IMR-90 (cell line): ENCODE measurements around the gene EGFL8. TPM values are rescaled to one million over a fixed set of nuclear protein-coding genes. Genes with fewer than 3 reads are reported as not detected.

Experiments used
- ATAC-seq: fragments of 200-7000 bp; cut with Tn5 transposase; 2 replicates; pipeline ENCODE4 v1.9.1; 2020; ENCODE audit warnings: low read depth, mild to moderate bottlenecking, moderate library complexity
- BruUV-seq: library from RNA; stranded (reverse); fragments of 400-500 nt; replicated peaks from 2 replicates; lab custom pipeline; 2021; lab: Mats Ljungman, UMichigan
- CTCF ChIA-PET: fragments of 300-600 bp; formaldehyde crosslinking; extraction: SDS; loops from one replicate; lab custom pipeline; 2021; ENCODE audit warnings: antibody characterized with exemption; lab: Yijun Ruan, JAX
- POLR2A ChIA-PET: fragments of 300-600 bp; sonication (Branson Sonifier 250); formaldehyde crosslinking; loops from one replicate; lab custom pipeline; 2022; ENCODE audit warnings: antibody characterized with exemption; ENCODE audit not compliant: unreplicated experiment; lab: Charles Lee
- DNase-seq: peaks from one replicate; pipeline ENCODE4 v3.0.0; 2013
- H2AFZ ChIP-seq: replicated peaks from 2 replicates; pipeline ENCODE3; 2013; ENCODE audit warnings: low read length, mild to moderate bottlenecking; ENCODE audit not compliant: poor library complexity
- H2AK5ac ChIP-seq: 2 replicates; pipeline ENCODE4 v1.6.1; 2013; ENCODE audit warnings: low read depth, low read length, inconsistent platforms
- H2AK9ac ChIP-seq: replicated peaks from 2 replicates; pipeline ENCODE3; 2013; ENCODE audit warnings: mild to moderate bottlenecking, low read depth, low read length, moderate library complexity; ENCODE audit not compliant: poor library complexity
- H2BK120ac ChIP-seq: 2 replicates; pipeline ENCODE4 v1.6.1; 2013; ENCODE audit warnings: low read depth, low read length, inconsistent platforms
- H2BK15ac ChIP-seq: 3 replicates; pipeline ENCODE4 v1.6.1; 2013; ENCODE audit warnings: low read depth, low read length, inconsistent platforms
- H2BK20ac ChIP-seq: 2 replicates; pipeline ENCODE4 v1.6.1; 2013; ENCODE audit warnings: low read depth, mild to moderate bottlenecking, inconsistent platforms, low read length, moderate library complexity
- H2BK5ac ChIP-seq: 2 replicates; pipeline ENCODE4 v1.6.1; 2013; ENCODE audit warnings: mild to moderate bottlenecking, low read depth, low read length, inconsistent platforms; ENCODE audit not compliant: poor library complexity, severe bottlenecking
- H3K14ac ChIP-seq: replicated peaks from 2 replicates; pipeline ENCODE4 v1.6.1; 2013; ENCODE audit warnings: low read depth, low read length, inconsistent platforms
- H3K18ac ChIP-seq: 2 replicates; pipeline ENCODE4 v1.6.1; 2013; ENCODE audit warnings: low read depth, low read length, control low read depth
- H3K23ac ChIP-seq: 2 replicates; pipeline ENCODE4 v1.6.1; 2013; ENCODE audit warnings: low read depth, low read length, inconsistent platforms
- H3K27ac ChIP-seq: 2 replicates; pipeline ENCODE4 v1.5.1; 2013; ENCODE audit warnings: mild to moderate bottlenecking, control low read depth, low read length; ENCODE audit not compliant: insufficient read depth
- H3K27me3 ChIP-seq: 2 replicates; pipeline ENCODE4 v1.6.1; 2013; ENCODE audit warnings: low read length; ENCODE audit not compliant: control insufficient read depth, insufficient read depth
- H3K36me3 ChIP-seq: 2 replicates; pipeline ENCODE4 v1.6.1; 2013; ENCODE audit warnings: low read length, mixed read lengths; ENCODE audit not compliant: control insufficient read depth, insufficient read depth
- H3K4ac ChIP-seq: 2 replicates; pipeline ENCODE4 v1.6.1; 2013; ENCODE audit warnings: low read depth, low read length, inconsistent platforms
- H3K4me1 ChIP-seq: 2 replicates; pipeline ENCODE4 v1.6.1; 2013; ENCODE audit warnings: low read length, mixed read lengths; ENCODE audit not compliant: control insufficient read depth, insufficient read depth
- H3K4me2 ChIP-seq: 2 replicates; pipeline ENCODE4 v1.6.1; 2013; ENCODE audit warnings: low read depth, mild to moderate bottlenecking, control low read depth, low read length, moderate library complexity
- H3K4me3 ChIP-seq: 2 replicates; pipeline ENCODE4 v1.5.1; 2013; ENCODE audit warnings: low read depth, mild to moderate bottlenecking, control low read depth, low read length, moderate library complexity; ENCODE audit not compliant: insufficient read depth
- H3K56ac ChIP-seq: 2 replicates; pipeline ENCODE4 v1.6.1; 2013; ENCODE audit warnings: low read length, inconsistent platforms; ENCODE audit not compliant: insufficient read depth; ENCODE audit errors: extremely low read depth
- H3K79me1 ChIP-seq, 2 experiments: 2 replicates each; pipeline ENCODE4 v1.6.1; 2013; ENCODE audit warnings: low read length in 2 of 2, inconsistent platforms in 1 of 2, low read depth in 1 of 2
- H3K9ac ChIP-seq: 2 replicates; pipeline ENCODE4 v1.6.1; 2013; ENCODE audit warnings: low read depth, low read length, control low read depth
- H3K9me1 ChIP-seq: 2 replicates; pipeline ENCODE4 v1.6.1; 2013; ENCODE audit warnings: low read length, inconsistent platforms; ENCODE audit not compliant: insufficient read depth
- H3K9me3 ChIP-seq: 2 replicates; pipeline ENCODE4 v1.6.1; 2013; ENCODE audit warnings: low read length; ENCODE audit not compliant: control insufficient read depth, insufficient read depth
- H4K20me1 ChIP-seq: 2 replicates; pipeline ENCODE4 v1.6.1; 2013; ENCODE audit warnings: low read length, inconsistent platforms; ENCODE audit not compliant: insufficient read depth
- H4K5ac ChIP-seq: 2 replicates; pipeline ENCODE4 v1.6.1; 2013; ENCODE audit warnings: mild to moderate bottlenecking, low read depth, low read length, control low read depth
- H4K8ac ChIP-seq, 2 experiments: 2 replicates each; pipeline ENCODE4 v1.6.1; 2013; ENCODE audit warnings: low read depth in 2 of 2, low read length in 2 of 2, control low read depth in 1 of 2, inconsistent platforms in 1 of 2
- H4K91ac ChIP-seq: 2 replicates; pipeline ENCODE4 v1.6.1; 2013; ENCODE audit warnings: low read depth, low read length, inconsistent platforms; ENCODE audit not compliant: insufficient read depth
- BHLHE40 ChIP-seq: fragments of 150-350 bp; IDR thresholded peaks from 2 replicates; pipeline ENCODE4 v1.6.1; 2016; ENCODE audit warnings: mild to moderate bottlenecking, low read depth, low read length
- CEBPB ChIP-seq: IDR thresholded peaks from 2 replicates; pipeline ENCODE4 v1.6.1; 2012; ENCODE audit warnings: low read depth, low read length, improper control_type of control experiment
- CHD1 ChIP-seq: IDR thresholded peaks from 2 replicates; pipeline ENCODE4 v1.6.1; 2012; ENCODE audit warnings: low read depth, low read length, improper control_type of control experiment
- FOS ChIP-seq: fragments of 150-350 bp; IDR thresholded peaks from 2 replicates; pipeline ENCODE4 v1.6.1; 2016; ENCODE audit warnings: low read depth, low read length
- MAFK ChIP-seq: IDR thresholded peaks from 2 replicates; pipeline ENCODE4 v1.6.1; 2012; ENCODE audit warnings: low read depth, low read length, improper control_type of control experiment
- MAZ ChIP-seq: IDR thresholded peaks from 2 replicates; pipeline ENCODE4 v1.6.1; 2012; ENCODE audit warnings: low read depth, mild to moderate bottlenecking, low read length, improper control_type of control experiment, moderate library complexity, borderline replicate concordance
- MXI1 ChIP-seq: IDR thresholded peaks from 2 replicates; pipeline ENCODE4 v1.6.1; 2012; ENCODE audit warnings: low read depth, mild to moderate bottlenecking, low read length, moderate library complexity, borderline replicate concordance
- NFE2L2 ChIP-seq: fragments of 150-350 bp; IDR thresholded peaks from 2 replicates; pipeline ENCODE4 v1.6.1; 2016; ENCODE audit warnings: low read depth, mild to moderate bottlenecking, low read length
- POLR2A ChIP-seq: IDR thresholded peaks from 2 replicates; pipeline ENCODE4 v1.6.1; 2012; ENCODE audit warnings: mild to moderate bottlenecking, low read depth, low read length
- RAD21 ChIP-seq: IDR thresholded peaks from 2 replicates; pipeline ENCODE4 v1.6.1; 2012; ENCODE audit warnings: low read length, improper control_type of control experiment
- RCOR1 ChIP-seq: IDR thresholded peaks from 2 replicates; pipeline ENCODE4 v1.6.1; 2012; ENCODE audit warnings: mild to moderate bottlenecking, low read length, improper control_type of control experiment; ENCODE audit not compliant: insufficient replicate concordance
- RFX5 ChIP-seq: IDR thresholded peaks from 2 replicates; pipeline ENCODE4 v1.8.0; 2012; ENCODE audit warnings: low read depth, mild to moderate bottlenecking, low read length, moderate library complexity
- SMC3 ChIP-seq: fragments of 150-350 bp; IDR thresholded peaks from 2 replicates; pipeline ENCODE4 v1.6.1; 2016; ENCODE audit warnings: low read depth, mild to moderate bottlenecking, antibody characterized with exemption, low read length, moderate library complexity
- WGBS, 2 experiments: methylation state at CpG; one replicate each; pipeline versions ENCODE4 v1.1.5 to v1.1.7; 2013; ENCODE audit warnings: missing lambda C conversion rate in 2 of 2; ENCODE audit not compliant: insufficient read length in 1 of 2; ENCODE audit errors: extremely low coverage in 2 of 2; 5-methylcytosine and 5-hydroxymethylcytosine counted together
- dilution Hi-C: fragments of 300-500 bp; cut with HindIII; formaldehyde crosslinking; loops from one replicate; pipeline ENCODE4 v1.14.3; 2018; ENCODE audit warnings: low sequenced_read_pairs; ENCODE audit not compliant: unreplicated experiment
- in situ Hi-C: fragments of 300-500 bp; cut with MboI; formaldehyde crosslinking; loops from 3 replicates; pipeline ENCODE4 v1.14.3; 2019; ENCODE audit warnings: low sequenced_read_pairs, inconsistent platforms, mixed read lengths
- intact Hi-C: fragments of 100-400 bp; cut with micrococcal nuclease; formaldehyde crosslinking; loops from 2 replicates; pipeline ENCODE4 v1.10.0; 2022
- polyA plus RNA-seq, 3 experiments: library from polyadenylated mRNA; depleted of rRNA; stranded (reverse); fragments of >200 nt; gene quantifications; 2 replicates each; pipeline ENCODE4 v1.2.3, GENCODE V29; 2012; ENCODE audit warnings: low replicate concordance in 1 of 3
- total RNA-seq: library from RNA; depleted of rRNA; stranded (reverse); fragments of >200 nt; gene quantifications from 2 replicates; pipeline ENCODE4 v1.2.3, GENCODE V29; 2012
- TF ChIP-seq, protein P1 (sequence below): fragments of 150-350 bp; IDR thresholded peaks from 2 replicates; pipeline ENCODE4 v1.6.1; 2017; ENCODE audit warnings: mild to moderate bottlenecking, antibody characterized with exemption, low read length, low read depth
- TF ChIP-seq, protein P2 (sequence below): fragments of 150-350 bp; IDR thresholded peaks from 2 replicates; pipeline ENCODE4 v1.6.1; 2016; ENCODE audit warnings: low read depth, mild to moderate bottlenecking, low read length, moderate library complexity, borderline replicate concordance
- TF ChIP-seq, protein P3 (sequence below): conservative IDR thresholded peaks from 2 replicates; pipeline ENCODE4 v1.5.1; 2012; ENCODE audit warnings: mild to moderate bottlenecking, low read depth, low read length, improper control_type of control experiment

The EGFL8 gene
- total and polyA plus RNA-seq, 2 of the 4 experiments (the other 2 are of a cell fraction), result 0.18 to 4.7 TPM

DNA sequence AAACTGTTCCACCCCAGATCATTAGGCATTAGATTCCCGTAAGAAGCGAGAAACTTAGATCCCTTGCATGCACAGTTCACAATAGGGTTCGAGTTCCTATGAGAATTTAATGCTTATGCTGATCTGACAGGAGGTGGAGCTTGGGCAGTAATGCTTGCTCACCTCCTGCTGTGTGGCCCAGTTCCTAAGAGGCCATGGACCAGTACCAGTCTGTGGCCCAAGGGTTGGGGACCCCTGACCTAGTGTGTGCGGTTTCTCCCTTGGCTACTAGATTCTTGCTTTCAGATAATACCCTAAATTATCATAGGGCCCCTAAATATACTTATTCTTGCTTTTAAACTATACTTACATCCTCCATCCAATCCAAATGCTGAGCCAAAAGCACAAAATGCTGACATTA, 30.0 kb downstream of the EGFL8 start:
- TF ChIP-seq MAZ, result no peak
- TF ChIP-seq, protein P1, sequence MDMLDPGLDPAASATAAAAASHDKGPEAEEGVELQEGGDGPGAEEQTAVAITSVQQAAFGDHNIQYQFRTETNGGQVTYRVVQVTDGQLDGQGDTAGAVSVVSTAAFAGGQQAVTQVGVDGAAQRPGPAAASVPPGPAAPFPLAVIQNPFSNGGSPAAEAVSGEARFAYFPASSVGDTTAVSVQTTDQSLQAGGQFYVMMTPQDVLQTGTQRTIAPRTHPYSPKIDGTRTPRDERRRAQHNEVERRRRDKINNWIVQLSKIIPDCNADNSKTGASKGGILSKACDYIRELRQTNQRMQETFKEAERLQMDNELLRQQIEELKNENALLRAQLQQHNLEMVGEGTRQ, result no peak
- TF ChIP-seq, protein P2, sequence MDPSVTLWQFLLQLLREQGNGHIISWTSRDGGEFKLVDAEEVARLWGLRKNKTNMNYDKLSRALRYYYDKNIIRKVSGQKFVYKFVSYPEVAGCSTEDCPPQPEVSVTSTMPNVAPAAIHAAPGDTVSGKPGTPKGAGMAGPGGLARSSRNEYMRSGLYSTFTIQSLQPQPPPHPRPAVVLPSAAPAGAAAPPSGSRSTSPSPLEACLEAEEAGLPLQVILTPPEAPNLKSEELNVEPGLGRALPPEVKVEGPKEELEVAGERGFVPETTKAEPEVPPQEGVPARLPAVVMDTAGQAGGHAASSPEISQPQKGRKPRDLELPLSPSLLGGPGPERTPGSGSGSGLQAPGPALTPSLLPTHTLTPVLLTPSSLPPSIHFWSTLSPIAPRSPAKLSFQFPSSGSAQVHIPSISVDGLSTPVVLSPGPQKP, result no peak
- no peak for TF ChIP-seq POLR2A
- no peak for TF ChIP-seq RAD21
- TF ChIP-seq MAFK, result no peak
- no peak for TF ChIP-seq NFE2L2
- no peak for TF ChIP-seq BHLHE40
- TF ChIP-seq MXI1, result no peak
- TF ChIP-seq, protein P3, sequence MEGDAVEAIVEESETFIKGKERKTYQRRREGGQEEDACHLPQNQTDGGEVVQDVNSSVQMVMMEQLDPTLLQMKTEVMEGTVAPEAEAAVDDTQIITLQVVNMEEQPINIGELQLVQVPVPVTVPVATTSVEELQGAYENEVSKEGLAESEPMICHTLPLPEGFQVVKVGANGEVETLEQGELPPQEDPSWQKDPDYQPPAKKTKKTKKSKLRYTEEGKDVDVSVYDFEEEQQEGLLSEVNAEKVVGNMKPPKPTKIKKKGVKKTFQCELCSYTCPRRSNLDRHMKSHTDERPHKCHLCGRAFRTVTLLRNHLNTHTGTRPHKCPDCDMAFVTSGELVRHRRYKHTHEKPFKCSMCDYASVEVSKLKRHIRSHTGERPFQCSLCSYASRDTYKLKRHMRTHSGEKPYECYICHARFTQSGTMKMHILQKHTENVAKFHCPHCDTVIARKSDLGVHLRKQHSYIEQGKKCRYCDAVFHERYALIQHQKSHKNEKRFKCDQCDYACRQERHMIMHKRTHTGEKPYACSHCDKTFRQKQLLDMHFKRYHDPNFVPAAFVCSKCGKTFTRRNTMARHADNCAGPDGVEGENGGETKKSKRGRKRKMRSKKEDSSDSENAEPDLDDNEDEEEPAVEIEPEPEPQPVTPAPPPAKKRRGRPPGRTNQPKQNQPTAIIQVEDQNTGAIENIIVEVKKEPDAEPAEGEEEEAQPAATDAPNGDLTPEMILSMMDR, result no peak
- TF ChIP-seq SMC3, result no peak
- no peak for TF ChIP-seq RCOR1
- no peak for TF ChIP-seq CEBPB
- TF ChIP-seq CHD1, result no peak
- no peak for TF ChIP-seq FOS
- no peak for TF ChIP-seq RFX5
- H3K14ac ChIP-seq, result no peak overlapping the region
- no peak overlapping the region for H3K4me2 ChIP-seq
- H2BK20ac ChIP-seq, result no peak overlapping the region
- H3K9ac ChIP-seq, result no peak overlapping the region
- peak overlapping the region; percentile 23; the same call in 1 of the 2 replicates for H2AK5ac ChIP-seq
- H3K79me1 ChIP-seq, result peaks cover 18 to 45% of the 10 kb centered on the region in 2 experiments
- no peak overlapping the region for H3K56ac ChIP-seq
- H3K9me3 ChIP-seq, result no peaks in the 10 kb centered on the region
- H2AFZ ChIP-seq, result no peak overlapping the region
- H4K91ac ChIP-seq, result no peak overlapping the region
- no peak overlapping the region for H3K4me3 ChIP-seq
- 92% methylated on average over 2 of the region's 4 CpGs; no CpG with 5 or more reads in 1 of the 2 experiments for WGBS, 2 experiments
- ChIA-PET CTCF (no interaction called here), POLR2A (interaction anchor here (0.5 kb wide), 1 partner anchor 15 kb away, joined by 15 read pairs; no protein-coding TSS in a partner anchor)
- H4K5ac ChIP-seq, result no peak overlapping the region
- no peaks in the 10 kb centered on the region for H3K36me3 ChIP-seq
- H2BK15ac ChIP-seq, result no peak overlapping the region
- dilution Hi-C loops, result no loop called here
- no peaks in the 10 kb centered on the region for H3K27me3 ChIP-seq
- peaks cover 25% of the 10 kb centered on the region for H3K9me1 ChIP-seq
- H3K23ac ChIP-seq, result no peak overlapping the region
- no peaks in the 10 kb centered on the region for H4K20me1 ChIP-seq
- peaks cover 15% of the 10 kb centered on the region for H3K4me1 ChIP-seq
- no peak overlapping the region for H2BK120ac ChIP-seq
- ATAC-seq, result no peak
- peak overlapping the region; percentile 88 for H2AK9ac ChIP-seq
- no peak overlapping the region for H3K27ac ChIP-seq
- in situ Hi-C loops, result loop anchor here (5.0 to 25.0 kb wide), 2 partner anchors 77 to 768 kb away; partner anchors contain the start of genes BRD2 and HLA-DMA
- no peak overlapping the region for H3K4ac ChIP-seq
- DNase-seq, result no peak
- peak overlapping the region in 1 of 2 experiments; percentile 92; a peak in 2 of 4 replicates for H4K8ac ChIP-seq
- intact Hi-C loops, result no loop called here
- H3K18ac ChIP-seq, result no peak overlapping the region
- no peak overlapping the region for H2BK5ac ChIP-seq
- no TSS peak for BruUV-seq
